GM18519 (cell line): ENCODE results near the gene TASP1.

Experiments used
- ATAC-seq: cut with Tn5 transposase; IDR thresholded peaks from one replicate; pipeline ENCODE4 v1.9.1; 2021; ENCODE audit warnings: mild to moderate bottlenecking, moderate library complexity; ENCODE audit not compliant: unreplicated experiment, low FRiP score

Gene TASP1

GRCh38 chr20:13452470-13453124 lies 186.1 kb downstream of the TASP1 start:
- ATAC-seq, result no peak

GRCh38 chr20:13449868-13450434 lies 188.8 kb downstream of the TASP1 start:
- no peak for ATAC-seq

GRCh38 chr20:13447385-13448180 lies 191.1 kb downstream of the TASP1 start:
- no peak for ATAC-seq

GRCh38 chr20:13443690-13444089 lies 195.0 kb downstream of the TASP1 start:
- ATAC-seq, result no peak

- no peak for ATAC-seq
Measured at GRCh38 chr20:13442986-13443385, 195.7 kb downstream of the TASP1 start.

- no peak for ATAC-seq
Measured at GRCh38 chr20:13441388-13441787, 197.3 kb downstream of the TASP1 start.

GRCh38 chr20:13436530-13436929 lies 202.2 kb downstream of the TASP1 start:
- no peak for ATAC-seq

GRCh38 chr20:13432126-13432525 lies 206.6 kb downstream of the TASP1 start:
- no peak for ATAC-seq

- no peak for ATAC-seq
Measured at GRCh38 chr20:13430346-13431002, 208.3 kb downstream of the TASP1 start.

- ATAC-seq, result no peak
Measured at GRCh38 chr20:13428684-13429083, 210.0 kb downstream of the TASP1 start.

GRCh38 chr20:13426870-13427269 lies 211.9 kb downstream of the TASP1 start:
- no peak for ATAC-seq

GRCh38 chr20:13425381-13426135 lies 213.2 kb downstream of the TASP1 start:
- no peak for ATAC-seq

- no peak for ATAC-seq
Measured at GRCh38 chr20:13424174-13424833, 214.4 kb downstream of the TASP1 start.

GRCh38 chr20:13423472-13424173 lies 215.1 kb downstream of the TASP1 start:
- ATAC-seq, result no peak

GRCh38 chr20:13422637-13423036 lies 216.1 kb downstream of the TASP1 start:
- no peak for ATAC-seq

- no peak for ATAC-seq
Measured at GRCh38 chr20:13420625-13421024, 218.1 kb downstream of the TASP1 start.

GRCh38 chr20:13419477-13419876 lies 219.3 kb downstream of the TASP1 start:
- ATAC-seq, result no peak

GRCh38 chr20:13418263-13419229 lies 220.2 kb downstream of the TASP1 start:
- ATAC-seq, result no peak
